Erythroblast (primary cell): ENCODE data around the gene TLR3.

Experiments
- GATA1 ChIP-seq: IDR thresholded peaks from 2 replicates; pipeline ENCODE4 v1.6.1; 2011; ENCODE audit warnings: low read depth, mild to moderate bottlenecking, control low read depth, low read length, moderate library complexity
- POLR2A ChIP-seq: IDR thresholded peaks from 2 replicates; pipeline ENCODE4 v1.6.1; 2011; ENCODE audit warnings: mild to moderate bottlenecking, low read length

- no peak for TF ChIP-seq POLR2A
- no peak for TF ChIP-seq GATA1
Measured at GRCh38 chr4:186131935-186132334, 63.0 kb downstream of the TLR3 start.
